Ovary (tissue), 3 donors: Measurements from ENCODE around the gene SNAP29.
"Not testable (repeated sequence)": the region's sequence is repeated elsewhere in the genome, so short reads cannot be mapped to it uniquely, and the experiment has no call there.

Experiments used
- CTCF ChIP-seq, 3 donors: fragments of 450-650 bp in 2 of 3; fragments of 200-600 bp in 1 of 3; IDR thresholded peaks; one replicate each; pipeline versions ENCODE4 v1.5.1 to v1.8.0; 2016 to 2022; ENCODE audit warnings: antibody characterized with exemption in 3 of 3, mild to moderate bottlenecking in 1 of 3
- EP300 ChIP-seq: sonication (generic); formaldehyde crosslinking; IDR thresholded peaks from one replicate; pipeline ENCODE4 v1.6.1; 2017; ENCODE audit warnings: antibody characterized with exemption
- POLR2A ChIP-seq: fragments of 450-650 bp; IDR thresholded peaks from one replicate; pipeline ENCODE4 v1.6.1; 2017; ENCODE audit warnings: antibody characterized with exemption, mild to moderate bottlenecking, moderate library complexity
- donor health status: DM: no; HTN: no; CAD: no.

- not testable (repeated sequence) for TF ChIP-seq CTCF (IDR thresholded peaks at IDR 0.05); POLR2A; EP300
Measured at GRCh38 chr22:20935780-20936539, 77.2 kb downstream of the SNAP29 start.
